Activated T-helper 2 cell treated with anti-CD3 and anti-CD28 coated beads, Interferon-gamma antibody, Interleukin-2, Interleukin-4, amounts not matched to agents 10 μg/mL and 5 μg/mL and 100 μg/mL, durations not matched to agents 14 hours and 24 hours and 36 hours (primary cell): Measurements from ENCODE around the gene KCTD5. TPM values are rescaled to one million over a fixed set of nuclear protein-coding genes. Genes with fewer than 3 reads are reported as not detected.
A peak's percentile ranks its signal among the peaks of the same experiment; 100 is the strongest.
"Not testable (repeated sequence)": the region's sequence is repeated elsewhere in the genome, so short reads cannot be mapped to it uniquely, and the experiment has no call there.

Source experiments
- DNase-seq: peaks from one replicate; pipeline ENCODE4 v3.0.0; 2021; ENCODE audit warnings: low spot score
- H3K27ac Mint-ChIP-seq: one replicate; pipeline ENCODE4 v1.8.0; 2021; ENCODE audit warnings: mixed read lengths
- H3K27me3 Mint-ChIP-seq: one replicate; pipeline ENCODE4 v1.8.0; 2021; ENCODE audit warnings: low read depth, mixed read lengths
- H3K36me3 Mint-ChIP-seq: one replicate; pipeline ENCODE4 v1.8.0; 2021; ENCODE audit warnings: low read depth, mixed read lengths
- H3K4me1 Mint-ChIP-seq: one replicate; pipeline ENCODE4 v1.8.0; 2021; ENCODE audit warnings: low read depth, mixed read lengths
- H3K4me3 Mint-ChIP-seq: one replicate; pipeline ENCODE4 v1.8.0; 2021; ENCODE audit warnings: low read depth, mild to moderate bottlenecking, moderate library complexity, mixed read lengths
- H3K9me3 Mint-ChIP-seq: one replicate; pipeline ENCODE4 v1.8.0; 2021; ENCODE audit warnings: mixed read lengths
- intact Hi-C: fragments of 100-400 bp; cut with micrococcal nuclease; formaldehyde crosslinking; loops from one replicate; pipeline ENCODE4 v1.15.1; 2023
- total RNA-seq: library from RNA; stranded (reverse); gene quantifications from 2 replicates; pipeline ENCODE4 v1.2.3, GENCODE V29; 2022

Gene KCTD5
- total RNA-seq, 1 donor from 2014 or later: 65.5 TPM

DNA sequence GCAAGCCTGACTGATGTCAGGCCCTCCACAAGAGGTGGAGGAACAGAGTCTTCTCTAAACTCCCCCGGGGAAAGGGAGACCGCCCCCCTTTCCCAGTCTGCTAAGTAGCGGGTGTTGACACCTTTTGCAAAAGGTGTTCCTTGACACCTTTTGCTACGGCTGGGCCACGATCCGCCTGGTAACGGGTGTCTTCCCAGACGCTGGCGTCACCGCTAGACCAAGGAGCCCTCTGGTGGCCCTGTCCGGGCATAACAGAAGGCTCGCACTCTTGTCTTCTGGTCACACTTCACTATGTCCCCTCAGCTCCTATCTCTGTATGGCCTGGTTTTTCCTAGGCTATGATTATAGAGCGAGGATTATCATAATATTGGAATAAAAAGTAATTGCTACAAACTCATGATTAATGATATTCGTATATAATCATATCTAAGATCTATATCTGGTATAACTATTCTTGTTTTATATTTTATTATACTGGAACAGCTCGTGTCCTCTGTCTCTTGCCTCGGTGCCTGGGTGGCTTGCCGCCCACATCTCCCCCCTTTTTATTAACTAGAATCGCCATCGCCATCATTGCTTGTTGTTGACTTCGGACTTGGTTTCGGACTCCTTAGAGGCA, 21.5 kb upstream of the KCTD5 start:
- intact Hi-C loops, H3K27ac Mint-ChIP-seq, H3K27me3 Mint-ChIP-seq, DNase-seq, H3K4me3 Mint-ChIP-seq, H3K9me3 Mint-ChIP-seq: not testable (repeated sequence)
- Mint-ChIP-seq H3K4me1 (peaks cover 45% of the 10 kb centered on the region), H3K36me3 (peaks cover 53% of the 10 kb centered on the region)

DNA sequence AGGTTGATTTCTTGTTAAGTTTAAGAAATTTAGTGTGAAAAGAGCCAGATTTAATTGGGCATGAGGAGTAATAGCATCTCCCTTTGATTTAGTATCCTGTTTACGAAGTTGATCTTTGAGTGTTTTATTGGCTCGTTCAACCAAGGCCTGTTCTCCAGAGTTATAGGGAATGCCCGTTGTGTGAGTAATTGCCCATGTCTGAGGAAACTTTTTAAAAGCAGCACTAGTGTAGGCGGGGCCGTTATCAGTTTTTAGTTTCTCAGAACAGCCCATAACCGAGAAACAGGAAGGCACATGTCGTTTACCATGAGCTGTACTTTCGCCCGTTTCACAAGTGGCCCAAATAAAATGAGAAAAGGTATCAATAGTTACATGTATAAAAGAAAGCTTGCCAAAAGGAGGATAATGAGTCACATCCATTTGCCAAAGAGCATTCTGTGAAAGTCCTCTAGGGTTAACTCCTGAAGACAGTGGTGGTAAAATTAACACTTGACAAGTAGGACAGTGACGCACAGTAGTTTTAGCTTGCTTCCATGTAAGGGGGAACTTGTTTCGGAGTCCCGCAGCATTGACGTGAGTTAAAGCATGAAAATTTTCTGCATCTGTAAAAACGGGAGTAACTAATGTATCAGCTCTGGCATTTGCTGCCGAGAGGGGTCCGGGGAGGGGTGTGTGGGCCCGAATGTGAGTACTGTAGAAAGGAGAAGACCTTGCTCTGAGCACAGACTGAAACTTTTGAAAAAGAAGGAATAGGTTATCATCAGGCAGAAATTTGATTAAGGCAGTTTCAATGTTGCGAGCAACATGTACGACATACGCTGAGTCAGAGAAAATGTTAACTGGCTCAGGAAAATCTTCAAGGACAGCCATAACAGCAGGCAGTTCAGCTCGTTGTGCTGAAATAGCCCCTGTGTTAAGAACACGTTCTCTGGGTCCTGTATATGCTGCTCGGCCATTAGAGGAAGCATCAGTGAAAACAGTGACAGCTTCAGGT, 18.5 kb upstream of the KCTD5 start:
- no peaks in the 10 kb centered on the region for H3K9me3 Mint-ChIP-seq
- peak; percentile 31 for DNase-seq
- H3K4me3 Mint-ChIP-seq: peak overlapping the region; percentile 78
- H3K27ac Mint-ChIP-seq: peak overlapping the region; percentile 95
- peaks cover 54% of the 10 kb centered on the region for H3K4me1 Mint-ChIP-seq
- no peaks in the 10 kb centered on the region for H3K27me3 Mint-ChIP-seq
- intact Hi-C loops: loop anchor here (1.0 kb wide), 1 partner anchor 18 kb away; the partner anchor contains the start of gene KCTD5
- peaks cover 82% of the 10 kb centered on the region for H3K36me3 Mint-ChIP-seq

DNA sequence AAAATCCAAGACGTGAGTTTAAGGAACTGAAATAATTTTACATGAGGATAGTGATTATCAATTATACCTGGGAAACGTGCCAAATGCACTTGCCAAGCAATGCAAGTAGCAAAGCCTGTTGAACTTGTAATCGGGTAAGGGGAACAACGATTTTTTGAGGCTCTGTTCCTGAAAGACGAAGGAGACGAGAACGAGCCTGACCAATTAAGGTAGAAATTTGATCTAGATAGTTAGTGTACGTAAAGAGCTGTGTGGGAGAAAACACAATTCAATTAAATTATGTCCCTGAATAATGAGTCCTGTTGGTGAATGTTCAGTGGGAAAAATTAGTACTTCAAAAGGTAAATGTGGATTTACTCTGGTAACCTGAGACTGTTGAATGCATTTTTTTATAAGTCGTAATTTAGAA, 17.7 kb upstream of the KCTD5 start:
- Mint-ChIP-seq H3K27me3 (no peaks in the 10 kb centered on the region), H3K9me3 (no peaks in the 10 kb centered on the region), H3K27ac (peak overlapping the region; percentile 95), H3K36me3 (peaks cover 90% of the 10 kb centered on the region), H3K4me1 (peaks cover 58% of the 10 kb centered on the region), H3K4me3 (peak overlapping the region; percentile 78)
- DNase-seq: no peak
- intact Hi-C loops: loop anchor here (1.0 kb wide), 1 partner anchor 18 kb away; the partner anchor contains the start of gene KCTD5

DNA sequence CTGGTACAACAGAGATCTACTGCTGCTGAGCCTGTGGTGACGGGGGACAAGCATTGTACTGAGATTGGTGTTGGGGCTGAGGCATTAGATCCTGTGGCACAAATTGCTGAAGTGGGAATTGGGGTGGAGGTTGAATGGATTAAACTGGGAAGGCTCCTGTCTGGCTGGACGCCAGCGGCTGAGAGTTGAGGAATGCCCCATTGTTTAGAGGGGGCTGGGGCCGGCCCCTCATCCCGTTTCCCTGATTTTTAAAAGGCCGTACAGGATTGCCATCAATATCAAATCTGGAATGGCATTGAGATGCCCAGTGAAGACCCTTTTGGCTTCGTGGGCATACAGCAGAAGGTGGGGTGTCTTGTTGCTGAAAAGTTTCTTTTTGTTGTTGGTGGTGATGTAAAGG, 15.7 kb upstream of the KCTD5 start:
- intact Hi-C loops, H3K9me3 Mint-ChIP-seq, H3K27me3 Mint-ChIP-seq, DNase-seq: not testable (repeated sequence)
- Mint-ChIP-seq H3K4me3 (peak overlapping the region; percentile 78), H3K27ac (peak overlapping the region; percentile 62), H3K36me3 (peaks cover 96% of the 10 kb centered on the region), H3K4me1 (peaks cover 56% of the 10 kb centered on the region)

DNA sequence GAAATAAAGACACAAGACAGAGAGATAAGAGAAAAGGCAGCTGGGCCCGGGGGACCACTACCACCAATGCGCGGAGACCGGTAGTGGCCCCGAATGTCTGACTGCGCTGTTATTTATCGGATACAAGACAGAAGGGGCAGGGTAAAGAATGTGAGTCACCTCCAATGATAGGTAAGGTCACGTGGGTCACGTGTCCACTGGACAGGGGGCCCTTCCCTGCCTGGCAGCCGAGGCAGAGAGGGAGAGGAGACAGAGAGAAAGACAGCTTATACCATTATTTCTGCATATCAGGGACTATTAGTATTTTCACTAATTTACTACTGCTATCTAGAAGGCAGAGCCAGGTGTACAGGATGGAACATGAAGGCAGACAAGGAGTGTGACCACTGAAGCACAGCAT, 12.7 kb upstream of the KCTD5 start:
- H3K9me3 Mint-ChIP-seq, intact Hi-C loops, H3K27me3 Mint-ChIP-seq, DNase-seq: not testable (repeated sequence)
- peak overlapping the region; percentile 71 for H3K4me3 Mint-ChIP-seq
- peak overlapping the region; percentile 76 for H3K27ac Mint-ChIP-seq
- H3K36me3 Mint-ChIP-seq: peaks cover 78% of the 10 kb centered on the region
- H3K4me1 Mint-ChIP-seq: peaks cover 42% of the 10 kb centered on the region

DNA sequence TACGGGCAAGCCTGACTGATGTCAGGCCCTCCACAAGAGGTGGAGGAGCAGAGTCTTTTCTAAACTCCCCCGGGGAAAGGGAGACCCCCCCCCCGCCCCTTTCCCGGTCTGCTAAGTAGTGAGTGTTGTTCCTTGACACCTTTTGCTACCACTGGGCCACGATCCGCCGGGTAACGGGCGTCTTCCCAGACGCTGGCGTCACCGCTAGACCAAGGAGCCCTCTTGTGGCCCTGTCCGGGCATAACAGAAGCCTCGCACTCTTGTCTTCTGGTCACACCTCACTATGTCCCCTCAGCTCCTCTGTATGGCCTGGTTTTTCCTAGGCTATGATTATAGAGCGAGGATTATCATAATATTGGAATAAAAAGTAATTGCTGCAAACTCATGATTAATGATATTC, 12.3 kb upstream of the KCTD5 start:
- H3K27me3 Mint-ChIP-seq, H3K9me3 Mint-ChIP-seq, intact Hi-C loops: not testable (repeated sequence)
- Mint-ChIP-seq H3K4me3 (peak overlapping the region; percentile 71), H3K4me1 (peaks cover 38% of the 10 kb centered on the region), H3K27ac (peak overlapping the region; percentile 76), H3K36me3 (peaks cover 74% of the 10 kb centered on the region)
- peak; percentile 51 for DNase-seq

DNA sequence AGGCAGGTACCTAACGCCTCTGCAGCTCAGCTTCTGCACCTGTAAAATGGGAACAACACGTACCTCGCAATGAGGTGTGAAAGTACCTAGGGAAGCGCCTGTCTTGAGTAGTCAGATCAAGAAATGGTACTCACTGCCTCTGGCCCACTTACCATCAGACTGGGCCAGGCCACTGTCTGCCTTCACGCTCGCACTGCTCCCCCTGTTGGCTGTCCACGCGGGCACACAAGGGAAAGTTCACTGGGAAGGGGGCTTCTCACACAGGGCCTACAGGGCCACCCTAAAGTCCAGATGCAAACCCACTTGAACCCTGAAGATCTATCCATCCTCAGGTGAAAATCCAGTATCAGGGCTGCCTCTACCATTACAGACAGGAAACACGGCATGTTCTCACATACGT, 11.1 kb upstream of the KCTD5 start:
- DNase-seq, intact Hi-C loops, H3K27me3 Mint-ChIP-seq, H3K9me3 Mint-ChIP-seq, H3K27ac Mint-ChIP-seq: not testable (repeated sequence)
- peaks cover 34% of the 10 kb centered on the region for H3K4me1 Mint-ChIP-seq
- H3K36me3 Mint-ChIP-seq: peaks cover 62% of the 10 kb centered on the region
- H3K4me3 Mint-ChIP-seq: peak overlapping the region; percentile 71

DNA sequence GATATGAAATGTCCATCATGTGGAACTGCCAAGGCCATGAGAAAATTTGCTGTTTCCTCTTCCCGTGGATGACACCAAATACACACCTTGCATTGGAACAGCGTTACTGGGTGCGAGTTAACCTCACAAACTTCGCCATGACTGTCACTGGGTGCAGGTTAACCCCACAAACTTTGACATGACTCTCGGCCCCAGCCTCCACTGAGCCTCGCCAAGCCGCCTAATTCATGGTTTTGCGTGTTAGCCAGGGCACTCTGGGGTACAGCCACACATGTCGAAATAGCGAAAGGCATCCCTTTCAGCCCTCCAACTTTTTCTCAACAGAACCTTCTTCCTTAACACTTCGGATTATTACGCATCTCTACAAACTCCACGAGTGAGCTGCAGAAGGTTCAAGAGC, 10.6 kb upstream of the KCTD5 start:
- Mint-ChIP-seq H3K27me3 (no peaks in the 10 kb centered on the region), H3K4me1 (peaks cover 31% of the 10 kb centered on the region), H3K36me3 (peaks cover 57% of the 10 kb centered on the region), H3K9me3 (no peaks in the 10 kb centered on the region), H3K27ac (peak overlapping the region; percentile 65), H3K4me3 (peak overlapping the region; percentile 88)
- intact Hi-C loops: loop anchor here (2.0 kb wide), 1 partner anchor 81 kb away; the partner anchor contains the start of gene SRRM2
- no peak for DNase-seq

DNA sequence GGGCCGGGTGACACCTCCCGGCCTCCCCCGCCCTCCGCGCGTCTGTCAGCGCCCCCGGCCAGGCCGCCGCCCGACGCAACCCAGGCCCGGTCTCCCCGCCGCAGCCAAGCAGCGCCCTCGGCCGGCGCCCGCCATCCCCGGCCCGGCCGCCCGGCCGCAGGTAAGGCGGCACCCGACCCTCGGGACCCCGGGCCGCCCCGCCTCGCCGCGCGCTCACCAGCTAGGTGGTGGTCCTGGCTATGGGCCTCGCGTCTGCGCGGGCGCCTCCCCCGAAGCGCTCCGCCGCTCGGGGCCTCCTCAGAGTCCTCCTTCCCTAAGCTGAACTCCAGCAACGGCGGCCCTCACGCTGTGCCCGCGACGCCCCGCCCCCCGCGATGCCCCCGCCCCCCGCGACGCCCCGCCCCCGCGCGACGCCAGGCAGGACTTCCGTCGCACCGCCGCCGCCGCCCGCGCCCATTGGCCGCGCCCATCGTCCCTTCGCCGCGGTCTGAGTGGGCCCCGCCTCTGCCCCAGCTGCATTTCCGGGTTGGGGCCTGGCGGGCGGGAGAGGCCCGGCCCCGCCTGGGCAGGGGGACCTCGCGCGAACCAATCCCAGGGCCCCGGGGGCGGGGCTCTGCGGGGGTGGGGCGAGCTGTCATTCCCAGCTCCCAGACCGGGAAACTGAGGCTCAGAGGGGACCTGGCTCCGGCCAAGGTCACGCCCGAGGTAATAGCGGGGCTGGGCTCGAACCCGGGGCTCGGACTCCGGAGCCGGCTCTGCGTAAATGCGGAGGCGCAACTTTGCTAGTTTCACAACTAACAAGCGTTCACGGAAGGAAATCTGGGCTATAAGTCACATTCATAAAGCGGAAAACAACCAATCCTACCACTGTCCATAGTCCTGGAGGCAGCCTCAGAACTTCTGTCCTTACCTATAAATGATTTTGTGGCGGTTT, 9.0 kb upstream of the KCTD5 start:
- peaks cover 30% of the 10 kb centered on the region for H3K4me1 Mint-ChIP-seq
- H3K27me3 Mint-ChIP-seq: no peaks in the 10 kb centered on the region
- intact Hi-C loops: loop anchor here (2.0 kb wide), 1 partner anchor 79 kb away; the partner anchor contains the start of gene SRRM2
- peak overlapping the region; percentile 71 for H3K27ac Mint-ChIP-seq
- H3K36me3 Mint-ChIP-seq: peaks cover 41% of the 10 kb centered on the region
- H3K9me3 Mint-ChIP-seq: no peaks in the 10 kb centered on the region
- peak overlapping the region; percentile 82 for H3K4me3 Mint-ChIP-seq
- peak; percentile 94 for DNase-seq

DNA sequence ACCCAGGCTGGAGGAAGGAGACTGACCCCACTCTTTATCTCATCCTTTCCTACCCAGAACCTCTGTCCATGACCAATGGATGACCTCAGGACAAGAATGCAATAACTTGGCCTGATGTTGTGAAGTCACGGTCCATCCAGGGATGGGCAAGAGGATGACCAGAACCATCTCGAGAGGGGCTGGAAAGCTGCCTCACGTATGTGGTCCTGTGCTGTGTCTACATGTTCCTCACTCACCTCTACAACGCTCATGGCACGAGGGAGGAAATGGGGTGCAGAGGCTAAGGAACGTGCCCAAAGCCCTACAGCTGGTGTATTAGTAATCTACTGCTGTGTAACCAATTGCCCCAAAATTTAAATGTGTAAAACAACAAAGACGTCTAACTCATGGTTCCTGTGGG, 7.3 kb upstream of the KCTD5 start:
- intact Hi-C loops: no loop called here
- Mint-ChIP-seq H3K9me3 (no peaks in the 10 kb centered on the region), H3K36me3 (peaks cover 27% of the 10 kb centered on the region), H3K27ac (no peak overlapping the region), H3K4me1 (peaks cover 19% of the 10 kb centered on the region), H3K4me3 (peak overlapping the region; percentile 26), H3K27me3 (no peaks in the 10 kb centered on the region)
- DNase-seq: no peak

DNA sequence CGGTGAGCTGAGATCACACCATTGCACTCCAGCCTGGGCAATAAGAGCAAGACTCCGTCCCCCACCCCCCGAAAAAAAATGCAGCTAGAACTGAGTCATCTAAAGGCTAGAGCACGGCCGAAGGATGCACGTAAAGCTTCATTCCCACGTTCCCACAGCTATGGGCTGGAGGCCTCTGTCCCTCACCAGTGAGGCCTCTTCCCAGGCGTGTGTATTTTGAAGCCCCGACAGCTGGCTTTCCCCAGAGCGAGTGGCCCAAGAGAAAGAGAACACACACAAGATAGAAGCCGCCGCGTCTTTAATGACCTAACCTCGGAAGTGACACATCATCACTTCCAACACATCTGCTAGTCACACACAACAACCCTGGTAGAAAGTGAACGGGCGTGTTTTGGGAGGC, 6.6 kb upstream of the KCTD5 start:
- no peak overlapping the region for H3K4me3 Mint-ChIP-seq
- no peak overlapping the region for H3K27ac Mint-ChIP-seq
- DNase-seq: no peak
- H3K27me3 Mint-ChIP-seq: no peaks in the 10 kb centered on the region
- intact Hi-C loops: no loop called here
- H3K36me3 Mint-ChIP-seq: peaks cover 21% of the 10 kb centered on the region
- peaks cover 14% of the 10 kb centered on the region for H3K4me1 Mint-ChIP-seq
- H3K9me3 Mint-ChIP-seq: no peaks in the 10 kb centered on the region

DNA sequence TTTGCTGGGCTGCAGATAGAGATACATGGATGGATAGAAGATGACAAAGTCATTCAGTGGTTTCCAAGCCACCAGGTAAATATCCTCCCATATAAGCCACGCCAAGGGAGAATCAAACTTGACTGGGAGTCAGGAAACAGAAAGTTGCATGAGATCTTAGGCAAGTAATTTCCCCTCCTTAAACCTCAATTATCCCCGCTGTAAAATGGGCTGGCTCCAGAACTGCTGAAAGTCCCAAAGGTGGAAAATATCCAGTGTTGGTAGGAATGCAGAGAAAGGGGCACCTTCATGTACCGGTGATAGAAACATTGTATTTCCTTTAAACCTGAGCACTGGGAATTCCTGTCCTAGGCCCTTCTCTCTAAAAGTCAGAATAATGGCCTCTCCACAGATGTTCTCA, 5.4 kb upstream of the KCTD5 start:
- H3K4me3 Mint-ChIP-seq, intact Hi-C loops, H3K4me1 Mint-ChIP-seq, H3K27ac Mint-ChIP-seq, H3K9me3 Mint-ChIP-seq, H3K27me3 Mint-ChIP-seq, DNase-seq: not testable (repeated sequence)
- H3K36me3 Mint-ChIP-seq: peaks cover 16% of the 10 kb centered on the region
